Activated B cell treated with CpG ODN at 0.5 μM for 24 hours (primary cell): ENCODE measurements around the gene PKD2L1. TPM values are rescaled to one million over a fixed set of nuclear protein-coding genes. Genes with fewer than 3 reads are reported as not detected.

Experiments
- ATAC-seq: fragments of 200-7000 bp; cut with Tn5 transposase; one replicate; pipeline ENCODE4 v1.10.0; 2021; ENCODE audit warnings: low read depth, mild to moderate bottlenecking, moderate library complexity
- CTCF ChIA-PET: fragments of 350-600 bp; sonication (Branson Sonifier 250); formaldehyde crosslinking; loops from one replicate; lab custom pipeline; 2021; ENCODE audit warnings: antibody characterized with exemption; lab: Charles Lee
- POLR2A ChIA-PET: fragments of 350-600 bp; sonication (Branson Sonifier 250); formaldehyde crosslinking; loops from one replicate; lab custom pipeline; 2021; ENCODE audit warnings: antibody characterized with exemption; lab: Charles Lee
- DNase-seq: peaks from one replicate; pipeline ENCODE4 v3.0.0; 2022
- H3K27ac Mint-ChIP-seq: one replicate; pipeline ENCODE4 v1.8.0; 2020; ENCODE audit warnings: mixed read lengths
- H3K27me3 Mint-ChIP-seq: one replicate; pipeline ENCODE4 v1.8.0; 2021; ENCODE audit warnings: mixed read lengths
- H3K36me3 Mint-ChIP-seq: one replicate; pipeline ENCODE4 v1.8.0; 2021; ENCODE audit warnings: low read depth, mixed read lengths
- H3K4me1 Mint-ChIP-seq: one replicate; pipeline ENCODE4 v1.8.0; 2021; ENCODE audit warnings: mixed read lengths
- H3K4me3 Mint-ChIP-seq: one replicate; pipeline ENCODE4 v1.8.0; 2020; ENCODE audit warnings: mild to moderate bottlenecking, mixed read lengths
- H3K9me3 Mint-ChIP-seq: one replicate; pipeline ENCODE4 v1.8.0; 2020; ENCODE audit warnings: mixed read lengths
- CTCF ChIP-seq: fragments of 200-600 bp; IDR thresholded peaks from one replicate; pipeline ENCODE4 v1.8.0; 2022; ENCODE audit warnings: antibody characterized with exemption, mild to moderate bottlenecking
- intact Hi-C: fragments of 100-400 bp; cut with micrococcal nuclease; formaldehyde crosslinking; loops from one replicate; pipeline ENCODE4 v1.15.1; 2024
- total RNA-seq: library from RNA; stranded (reverse); gene quantifications from 2 replicates; pipeline ENCODE4 v1.2.3, GENCODE V29; 2022

PKD2L1 gene
- total RNA-seq, 1 donor from 2014 or later, result not detected

DNA sequence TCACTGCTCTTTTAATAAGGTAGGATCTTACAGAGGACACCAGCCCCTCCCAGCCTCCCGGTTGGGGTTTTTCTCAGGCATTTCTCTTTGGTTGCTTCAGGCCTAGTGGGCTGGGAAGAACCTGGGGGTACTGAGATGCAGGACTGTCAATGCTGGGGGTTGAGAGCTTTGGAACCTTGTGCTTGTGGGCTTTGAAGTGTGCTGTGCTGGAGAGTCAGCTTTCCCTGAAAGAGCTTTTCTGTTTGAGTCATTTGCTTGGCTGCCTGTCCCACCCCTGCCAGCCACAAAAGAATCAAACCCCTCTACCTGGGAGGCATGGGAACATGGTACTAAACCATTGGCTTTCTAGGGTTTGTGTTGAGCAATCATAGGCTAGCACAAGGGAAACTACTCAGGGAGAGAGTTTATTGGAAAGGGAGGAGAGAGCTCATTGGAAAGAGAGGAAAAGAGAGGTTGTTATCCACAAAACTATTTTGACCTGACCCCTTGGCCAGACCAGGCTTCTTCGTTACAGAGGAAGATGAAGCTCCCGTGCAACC is 18.4 kb upstream of the PKD2L1 start:
- Mint-ChIP-seq H3K9me3 (no peaks in the 10 kb centered on the region), H3K27ac (peak overlapping the region; percentile 35), H3K36me3 (peaks cover 39% of the 10 kb centered on the region), H3K4me3 (peak overlapping the region; percentile 89), H3K27me3 (peaks cover 3% of the 10 kb centered on the region), H3K4me1 (peaks cover 19% of the 10 kb centered on the region)
- CTCF ChIA-PET, result interaction anchor here (3.2 kb wide), 1 partner anchor 10 kb away, joined by 14 read pairs; no protein-coding TSS in a partner anchor
- ATAC-seq (no peak), DNase-seq (no peak)
- POLR2A ChIA-PET, result interaction anchor here (3.3 to 3.4 kb wide), 2 partner anchors 22 to 25 kb away, joined by 21 to 22 read pairs; no protein-coding TSS in a partner anchor
- intact Hi-C loops, result no loop called here
- no peak for TF ChIP-seq CTCF

- Mint-ChIP-seq H3K27ac (peak overlapping the region; percentile 61), H3K36me3 (peaks cover 34% of the 10 kb centered on the region), H3K4me1 (peaks cover 19% of the 10 kb centered on the region), H3K9me3 (no peaks in the 10 kb centered on the region), H3K27me3 (peaks cover 3% of the 10 kb centered on the region), H3K4me3 (peak overlapping the region; percentile 89)
- no peak for TF ChIP-seq CTCF
- intact Hi-C loops, result loop anchor here (1.0 to 2.0 kb wide), 5 partner anchors 9 to 133 kb away; partner anchors contain the start of gene BLOC1S2
- POLR2A ChIA-PET, result interaction anchor here (1.0 to 3.4 kb wide), 6 partner anchors 10 to 353 kb away, joined by 3 to 22 read pairs (median 12); partner anchors contain the start of gene HIF1AN
- ATAC-seq (no peak), DNase-seq (no peak)
- CTCF ChIA-PET, result interaction anchor here (0.7 to 3.2 kb wide), 5 partner anchors 9 to 85 kb away, joined by 3 to 14 read pairs (median 3); no protein-coding TSS in a partner anchor
These were observed 17.7 kb upstream of the PKD2L1 start for GRCh38 chr10:100347568-100348195.

- H3K4me1 Mint-ChIP-seq, result peaks cover 22% of the 10 kb centered on the region
- H3K9me3 Mint-ChIP-seq, result no peaks in the 10 kb centered on the region
- ATAC-seq (peak; percentile 95), DNase-seq (peak; percentile 69)
- intact Hi-C loops, result loop anchor here (1.0 to 2.0 kb wide), 5 partner anchors 9 to 134 kb away; partner anchors contain the start of gene BLOC1S2
- peak within 1 kb of the TSS; percentile 61 for H3K27ac Mint-ChIP-seq
- H3K36me3 Mint-ChIP-seq, result peaks cover 27% of the 10 kb centered on the region
- ChIA-PET POLR2A (interaction anchor here (0.6 to 3.4 kb wide), 17 partner anchors 9 to 1347 kb away, joined by 3 to 22 read pairs (median 4); partner anchors contain the start of genes DNMBP, HIF1AN and PKD2L1), CTCF (interaction anchor here (0.7 to 3.2 kb wide), 5 partner anchors 8 to 86 kb away, joined by 3 to 14 read pairs (median 3); no protein-coding TSS in a partner anchor)
- TF ChIP-seq CTCF, result no peak
- H3K27me3 Mint-ChIP-seq, result peaks cover 3% of the 10 kb centered on the region
- peak within 1 kb of the TSS; percentile 89 for H3K4me3 Mint-ChIP-seq
These were observed 16.9 kb upstream of the PKD2L1 start, which contains the start of gene SCD for GRCh38 chr10:100346765-100347567. TSS of gene SCD (plus strand) at chr10:100347233. CDS start at chr10:100347505, 272 bp downstream.

DNA sequence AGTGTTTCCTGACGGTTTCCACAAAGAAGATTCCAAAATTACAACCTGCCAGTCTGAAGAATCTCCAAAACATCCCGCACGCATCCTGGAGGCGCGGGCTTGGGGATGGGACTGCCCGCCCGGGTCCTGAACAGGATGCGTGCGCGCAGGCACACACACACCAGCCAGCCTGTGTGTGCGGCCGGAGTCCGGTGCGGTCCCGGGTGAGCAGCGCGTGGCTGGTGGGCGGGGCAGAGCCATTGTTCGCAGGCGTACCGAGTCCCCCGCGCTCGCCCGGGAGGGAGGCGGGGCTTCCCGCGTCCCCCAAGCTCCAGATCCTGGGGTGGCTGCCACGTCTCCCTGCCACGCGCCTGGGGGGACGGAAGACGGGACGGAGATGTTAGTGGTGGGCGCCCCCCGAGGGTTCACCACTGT is 16.3 kb upstream of the PKD2L1 start:
- ChIA-PET CTCF (interaction anchor here (1.9 kb wide), 1 partner anchor 87 kb away, joined by 7 read pairs; no protein-coding TSS in a partner anchor), POLR2A (interaction anchor here (0.6 to 3.4 kb wide), 12 partner anchors 14 to 1348 kb away, joined by 3 to 22 read pairs (median 6); partner anchors contain the start of genes BLOC1S2, DNMBP, HIF1AN and PKD2L1)
- DNase-seq (peak; percentile 67), ATAC-seq (peak; percentile 66)
- Mint-ChIP-seq H3K27ac (peak overlapping the region; percentile 61), H3K9me3 (no peaks in the 10 kb centered on the region), H3K4me1 (peaks cover 22% of the 10 kb centered on the region), H3K36me3 (peaks cover 26% of the 10 kb centered on the region), H3K27me3 (peaks cover 3% of the 10 kb centered on the region), H3K4me3 (peak overlapping the region; percentile 89)
- intact Hi-C loops, result loop anchor here (2.0 kb wide), 2 partner anchors 60 to 134 kb away; partner anchors contain the start of gene BLOC1S2
- no peak for TF ChIP-seq CTCF
